Measurements from ENCODE around the gene SLC16A10. TPM values are rescaled to one million over a fixed set of nuclear protein-coding genes. Genes with fewer than 3 reads are reported as not detected.

SLC16A10 gene
- total and polyA plus RNA-seq, 2 experiments from 2014 or later, result 12.1 to 30.9 TPM

DNA sequence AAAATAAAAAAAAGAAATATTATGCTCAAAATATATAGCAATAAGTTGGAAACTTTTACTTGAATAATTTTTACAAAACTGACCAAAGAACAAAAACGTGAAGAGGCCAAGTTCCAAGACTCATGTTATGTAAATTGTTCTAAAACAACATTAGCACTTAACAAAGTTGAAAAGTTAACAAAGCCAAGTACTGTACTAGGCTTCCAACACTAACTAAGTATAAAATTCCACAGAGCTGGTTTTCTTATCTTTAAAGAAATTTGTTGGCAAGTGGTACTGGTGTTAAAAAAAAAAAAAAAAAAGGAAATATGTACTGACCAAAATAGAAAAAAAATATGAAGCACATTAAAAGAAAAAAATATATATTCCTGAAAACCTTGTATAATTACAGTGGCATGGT is 127.8 kb downstream of the SLC16A10 start (continued):
- TF ChIP-seq, protein P1, sequence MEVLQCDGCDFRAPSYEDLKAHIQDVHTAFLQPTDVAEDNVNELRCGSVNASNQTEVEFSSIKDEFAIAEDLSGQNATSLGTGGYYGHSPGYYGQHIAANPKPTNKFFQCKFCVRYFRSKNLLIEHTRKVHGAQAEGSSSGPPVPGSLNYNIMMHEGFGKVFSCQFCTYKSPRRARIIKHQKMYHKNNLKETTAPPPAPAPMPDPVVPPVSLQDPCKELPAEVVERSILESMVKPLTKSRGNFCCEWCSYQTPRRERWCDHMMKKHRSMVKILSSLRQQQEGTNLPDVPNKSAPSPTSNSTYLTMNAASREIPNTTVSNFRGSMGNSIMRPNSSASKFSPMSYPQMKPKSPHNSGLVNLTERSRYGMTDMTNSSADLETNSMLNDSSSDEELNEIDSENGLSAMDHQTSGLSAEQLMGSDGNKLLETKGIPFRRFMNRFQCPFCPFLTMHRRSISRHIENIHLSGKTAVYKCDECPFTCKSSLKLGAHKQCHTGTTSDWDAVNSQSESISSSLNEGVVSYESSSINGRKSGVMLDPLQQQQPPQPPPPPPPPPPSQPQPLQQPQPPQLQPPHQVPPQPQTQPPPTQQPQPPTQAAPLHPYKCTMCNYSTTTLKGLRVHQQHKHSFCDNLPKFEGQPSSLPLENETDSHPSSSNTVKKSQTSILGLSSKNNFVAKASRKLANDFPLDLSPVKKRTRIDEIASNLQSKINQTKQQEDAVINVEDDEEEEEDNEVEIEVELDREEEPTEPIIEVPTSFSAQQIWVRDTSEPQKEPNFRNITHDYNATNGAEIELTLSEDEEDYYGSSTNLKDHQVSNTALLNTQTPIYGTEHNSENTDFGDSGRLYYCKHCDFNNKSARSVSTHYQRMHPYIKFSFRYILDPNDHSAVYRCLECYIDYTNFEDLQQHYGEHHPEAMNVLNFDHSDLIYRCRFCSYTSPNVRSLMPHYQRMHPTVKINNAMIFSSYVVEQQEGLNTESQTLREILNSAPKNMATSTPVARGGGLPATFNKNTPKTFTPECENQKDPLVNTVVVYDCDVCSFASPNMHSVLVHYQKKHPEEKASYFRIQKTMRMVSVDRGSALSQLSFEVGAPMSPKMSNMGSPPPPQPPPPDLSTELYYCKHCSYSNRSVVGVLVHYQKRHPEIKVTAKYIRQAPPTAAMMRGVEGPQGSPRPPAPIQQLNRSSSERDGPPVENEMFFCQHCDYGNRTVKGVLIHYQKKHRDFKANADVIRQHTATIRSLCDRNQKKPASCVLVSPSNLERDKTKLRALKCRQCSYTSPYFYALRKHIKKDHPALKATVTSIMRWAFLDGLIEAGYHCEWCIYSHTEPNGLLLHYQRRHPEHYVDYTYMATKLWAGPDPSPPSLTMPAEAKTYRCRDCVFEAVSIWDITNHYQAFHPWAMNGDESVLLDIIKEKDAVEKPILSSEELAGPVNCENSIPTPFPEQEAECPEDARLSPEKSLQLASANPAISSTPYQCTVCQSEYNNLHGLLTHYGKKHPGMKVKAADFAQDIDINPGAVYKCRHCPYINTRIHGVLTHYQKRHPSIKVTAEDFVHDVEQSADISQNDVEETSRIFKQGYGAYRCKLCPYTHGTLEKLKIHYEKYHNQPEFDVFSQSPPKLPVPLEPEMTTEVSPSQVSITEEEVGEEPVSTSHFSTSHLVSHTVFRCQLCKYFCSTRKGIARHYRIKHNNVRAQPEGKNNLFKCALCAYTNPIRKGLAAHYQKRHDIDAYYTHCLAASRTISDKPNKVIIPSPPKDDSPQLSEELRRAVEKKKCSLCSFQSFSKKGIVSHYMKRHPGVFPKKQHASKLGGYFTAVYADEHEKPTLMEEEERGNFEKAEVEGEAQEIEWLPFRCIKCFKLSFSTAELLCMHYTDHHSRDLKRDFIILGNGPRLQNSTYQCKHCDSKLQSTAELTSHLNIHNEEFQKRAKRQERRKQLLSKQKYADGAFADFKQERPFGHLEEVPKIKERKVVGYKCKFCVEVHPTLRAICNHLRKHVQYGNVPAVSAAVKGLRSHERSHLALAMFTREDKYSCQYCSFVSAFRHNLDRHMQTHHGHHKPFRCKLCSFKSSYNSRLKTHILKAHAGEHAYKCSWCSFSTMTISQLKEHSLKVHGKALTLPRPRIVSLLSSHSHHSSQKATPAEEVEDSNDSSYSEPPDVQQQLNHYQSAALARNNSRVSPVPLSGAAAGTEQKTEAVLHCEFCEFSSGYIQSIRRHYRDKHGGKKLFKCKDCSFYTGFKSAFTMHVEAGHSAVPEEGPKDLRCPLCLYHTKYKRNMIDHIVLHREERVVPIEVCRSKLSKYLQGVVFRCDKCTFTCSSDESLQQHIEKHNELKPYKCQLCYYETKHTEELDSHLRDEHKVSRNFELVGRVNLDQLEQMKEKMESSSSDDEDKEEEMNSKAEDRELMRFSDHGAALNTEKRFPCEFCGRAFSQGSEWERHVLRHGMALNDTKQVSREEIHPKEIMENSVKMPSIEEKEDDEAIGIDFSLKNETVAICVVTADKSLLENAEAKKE (CRISPR knock-in tag; IDR thresholded peaks at IDR 0.05), result no peak
- TF ChIP-seq ZNF114 (CRISPR knock-in tag; IDR thresholded peaks at IDR 0.05), result no peak
- TF ChIP-seq JUNB (IDR thresholded peaks at IDR 0.05; ENCODE audit: unreplicated experiment), result no peak
- TF ChIP-seq, protein P2, sequence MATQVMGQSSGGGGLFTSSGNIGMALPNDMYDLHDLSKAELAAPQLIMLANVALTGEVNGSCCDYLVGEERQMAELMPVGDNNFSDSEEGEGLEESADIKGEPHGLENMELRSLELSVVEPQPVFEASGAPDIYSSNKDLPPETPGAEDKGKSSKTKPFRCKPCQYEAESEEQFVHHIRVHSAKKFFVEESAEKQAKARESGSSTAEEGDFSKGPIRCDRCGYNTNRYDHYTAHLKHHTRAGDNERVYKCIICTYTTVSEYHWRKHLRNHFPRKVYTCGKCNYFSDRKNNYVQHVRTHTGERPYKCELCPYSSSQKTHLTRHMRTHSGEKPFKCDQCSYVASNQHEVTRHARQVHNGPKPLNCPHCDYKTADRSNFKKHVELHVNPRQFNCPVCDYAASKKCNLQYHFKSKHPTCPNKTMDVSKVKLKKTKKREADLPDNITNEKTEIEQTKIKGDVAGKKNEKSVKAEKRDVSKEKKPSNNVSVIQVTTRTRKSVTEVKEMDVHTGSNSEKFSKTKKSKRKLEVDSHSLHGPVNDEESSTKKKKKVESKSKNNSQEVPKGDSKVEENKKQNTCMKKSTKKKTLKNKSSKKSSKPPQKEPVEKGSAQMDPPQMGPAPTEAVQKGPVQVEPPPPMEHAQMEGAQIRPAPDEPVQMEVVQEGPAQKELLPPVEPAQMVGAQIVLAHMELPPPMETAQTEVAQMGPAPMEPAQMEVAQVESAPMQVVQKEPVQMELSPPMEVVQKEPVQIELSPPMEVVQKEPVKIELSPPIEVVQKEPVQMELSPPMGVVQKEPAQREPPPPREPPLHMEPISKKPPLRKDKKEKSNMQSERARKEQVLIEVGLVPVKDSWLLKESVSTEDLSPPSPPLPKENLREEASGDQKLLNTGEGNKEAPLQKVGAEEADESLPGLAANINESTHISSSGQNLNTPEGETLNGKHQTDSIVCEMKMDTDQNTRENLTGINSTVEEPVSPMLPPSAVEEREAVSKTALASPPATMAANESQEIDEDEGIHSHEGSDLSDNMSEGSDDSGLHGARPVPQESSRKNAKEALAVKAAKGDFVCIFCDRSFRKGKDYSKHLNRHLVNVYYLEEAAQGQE (IDR thresholded peaks at IDR 0.05; ENCODE audit: unreplicated experiment), result no peak

DNA sequence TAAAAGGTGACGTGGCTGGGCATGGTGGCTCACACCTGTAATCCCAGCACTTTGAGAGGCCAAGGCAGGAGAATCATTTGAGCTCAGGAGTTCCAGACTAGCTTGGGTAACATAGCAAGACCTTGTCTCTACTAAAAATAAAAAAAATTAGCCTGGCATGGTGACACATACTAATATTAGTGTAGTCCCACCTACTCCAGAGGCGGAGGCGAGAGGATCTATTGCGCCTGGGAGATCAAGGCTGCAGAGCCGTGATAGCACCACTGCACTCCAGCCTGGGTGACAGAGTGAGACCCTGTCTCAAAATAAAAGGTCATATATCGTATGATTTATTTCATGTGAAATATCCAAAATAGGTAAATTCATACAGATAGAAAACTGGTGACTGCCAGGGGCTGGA is 132.5 kb downstream of the SLC16A10 start:
- Histone ChIP-seq H3K36me3 (ENCODE audit: insufficient read depth) (no peaks in the 10 kb centered on the region), H3K79me2 (replicated peaks; ENCODE audit: insufficient read depth) (no peaks in the 10 kb centered on the region), H3K27me3 (ENCODE audit: insufficient read depth) (no peaks in the 10 kb centered on the region), H3K9me2 (ENCODE audit: insufficient read depth) (no peaks in the 10 kb centered on the region), H3K4me3 (no peak overlapping the region), H3K27ac (ENCODE audit: low read depth) (no peak overlapping the region), H3K4me1 (ENCODE audit: insufficient read depth) (no peaks in the 10 kb centered on the region), H3F3A (replicated peaks; ENCODE audit: low read depth) (no peaks in the 10 kb centered on the region), H3K4me2 (no peak overlapping the region), H2AFZ (no peak overlapping the region), H4K20me1 (replicated peaks; ENCODE audit: insufficient read depth) (no peaks in the 10 kb centered on the region)
- ATAC-seq (no peak), DNase-seq (ENCODE audit: low spot score) (no peak)
- Mint-ChIP-seq H3K27me3 (ENCODE audit: insufficient read depth, low read depth, poor library complexity) (no peaks in the 10 kb centered on the region), H3K4me1 (no peaks in the 10 kb centered on the region), H3K4me3 (no peak overlapping the region), H3K9me3 (no peaks in the 10 kb centered on the region), H3K36me3 (ENCODE audit: low read depth) (no peaks in the 10 kb centered on the region), H3K27ac (no peak overlapping the region)
- TF ChIP-seq EZH2phosphoT487 (IDR thresholded peaks at IDR 0.05; ENCODE audit: unreplicated experiment), result no peak
- TF ChIP-seq CREB1 (CRISPR knock-in tag; IDR thresholded peaks at IDR 0.05; ENCODE audit: low read depth), result no peak
- TF ChIP-seq EZH2 (IDR thresholded peaks at IDR 0.05; ENCODE audit: low read depth, unreplicated experiment), result no peak
- TF ChIP-seq, protein P3, sequence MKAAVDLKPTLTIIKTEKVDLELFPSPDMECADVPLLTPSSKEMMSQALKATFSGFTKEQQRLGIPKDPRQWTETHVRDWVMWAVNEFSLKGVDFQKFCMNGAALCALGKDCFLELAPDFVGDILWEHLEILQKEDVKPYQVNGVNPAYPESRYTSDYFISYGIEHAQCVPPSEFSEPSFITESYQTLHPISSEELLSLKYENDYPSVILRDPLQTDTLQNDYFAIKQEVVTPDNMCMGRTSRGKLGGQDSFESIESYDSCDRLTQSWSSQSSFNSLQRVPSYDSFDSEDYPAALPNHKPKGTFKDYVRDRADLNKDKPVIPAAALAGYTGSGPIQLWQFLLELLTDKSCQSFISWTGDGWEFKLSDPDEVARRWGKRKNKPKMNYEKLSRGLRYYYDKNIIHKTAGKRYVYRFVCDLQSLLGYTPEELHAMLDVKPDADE (IDR thresholded peaks at IDR 0.05), result no peak
- no peak for TF ChIP-seq JUNB (IDR thresholded peaks at IDR 0.05; ENCODE audit: unreplicated experiment)
- TF ChIP-seq, protein P4, sequence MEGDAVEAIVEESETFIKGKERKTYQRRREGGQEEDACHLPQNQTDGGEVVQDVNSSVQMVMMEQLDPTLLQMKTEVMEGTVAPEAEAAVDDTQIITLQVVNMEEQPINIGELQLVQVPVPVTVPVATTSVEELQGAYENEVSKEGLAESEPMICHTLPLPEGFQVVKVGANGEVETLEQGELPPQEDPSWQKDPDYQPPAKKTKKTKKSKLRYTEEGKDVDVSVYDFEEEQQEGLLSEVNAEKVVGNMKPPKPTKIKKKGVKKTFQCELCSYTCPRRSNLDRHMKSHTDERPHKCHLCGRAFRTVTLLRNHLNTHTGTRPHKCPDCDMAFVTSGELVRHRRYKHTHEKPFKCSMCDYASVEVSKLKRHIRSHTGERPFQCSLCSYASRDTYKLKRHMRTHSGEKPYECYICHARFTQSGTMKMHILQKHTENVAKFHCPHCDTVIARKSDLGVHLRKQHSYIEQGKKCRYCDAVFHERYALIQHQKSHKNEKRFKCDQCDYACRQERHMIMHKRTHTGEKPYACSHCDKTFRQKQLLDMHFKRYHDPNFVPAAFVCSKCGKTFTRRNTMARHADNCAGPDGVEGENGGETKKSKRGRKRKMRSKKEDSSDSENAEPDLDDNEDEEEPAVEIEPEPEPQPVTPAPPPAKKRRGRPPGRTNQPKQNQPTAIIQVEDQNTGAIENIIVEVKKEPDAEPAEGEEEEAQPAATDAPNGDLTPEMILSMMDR (conservative IDR thresholded peaks at IDR 0.05; ENCODE audit: low read depth in 2 of 2), result no peak
- no peak for TF ChIP-seq STAT1 (IDR thresholded peaks at IDR 0.05; ENCODE audit: unreplicated experiment)

Measured in GM23338 (cell line).